ENCODE data around the gene POFUT1. TPM values are rescaled to one million over a fixed set of nuclear protein-coding genes. Genes with fewer than 3 reads are reported as not detected.
"Not testable (repeated sequence)": the region's sequence is repeated elsewhere in the genome, so short reads cannot be mapped to it uniquely, and the experiment has no call there.

The POFUT1 gene
- total RNA-seq, 1 donor from 2014 or later, result 60.6 TPM

- H3K9me3 Mint-ChIP-seq (ENCODE audit: unreplicated experiment), result peaks cover 2% of the 10 kb centered on the region
- H3K9ac ChIP-seq (ENCODE audit: low read length), result no peak overlapping the region
- H3K9me3 ChIP-seq (ENCODE audit: insufficient read depth, low read depth, low read length), result no peaks in the 10 kb centered on the region
- no peak overlapping the region for H3K27ac ChIP-seq (ENCODE audit: low read depth, low read length)
- H4K20me1 ChIP-seq (ENCODE audit: insufficient read depth, low read length), result no peaks in the 10 kb centered on the region
- no peak overlapping the region for H3K4me3 Mint-ChIP-seq (ENCODE audit: unreplicated experiment)
- H3K36me3 ChIP-seq (ENCODE audit: insufficient read depth, low read length), result no peaks in the 10 kb centered on the region
- H3K27ac Mint-ChIP-seq (ENCODE audit: unreplicated experiment), result no peak overlapping the region
- H3K4me1 Mint-ChIP-seq (ENCODE audit: low read depth, unreplicated experiment), result peaks cover 4% of the 10 kb centered on the region
- H3K36me3 Mint-ChIP-seq (ENCODE audit: low read depth, unreplicated experiment), result peaks cover 4% of the 10 kb centered on the region
- H3K79me2 ChIP-seq (ENCODE audit: insufficient read depth, low read length), result no peaks in the 10 kb centered on the region
- H3K4me3 ChIP-seq (ENCODE audit: insufficient read depth, low read depth, low read length), result no peak overlapping the region
- H3K27me3 Mint-ChIP-seq (ENCODE audit: low read depth, unreplicated experiment), result peaks cover 4% of the 10 kb centered on the region
- no peaks in the 10 kb centered on the region for H3K27me3 ChIP-seq (ENCODE audit: insufficient read depth, low read length)
- peaks cover 5% of the 10 kb centered on the region for H3K4me1 ChIP-seq (ENCODE audit: insufficient read depth, low read length)
- H3K4me2 ChIP-seq (ENCODE audit: low read length), result no peak overlapping the region
- FAIRE-seq, result no peak
- DNase-seq (ENCODE audit: low read depth), result no peak
- no peak for TF ChIP-seq EZH2 (IDR thresholded peaks at IDR 0.05; ENCODE audit: insufficient read depth, low read length)
- TF ChIP-seq CTCF (IDR thresholded peaks at IDR 0.05; ENCODE audit: insufficient read depth, low read depth, low read length), result no peak
- H2AFZ ChIP-seq (ENCODE audit: low read depth, low read length), result no peak overlapping the region
Observed at GRCh38 chr20:32251470-32251869, 43.8 kb downstream of the POFUT1 start.

- H3K36me3 Mint-ChIP-seq (ENCODE audit: low read depth, unreplicated experiment), result peaks cover 4% of the 10 kb centered on the region
- no peak overlapping the region for H3K4me3 Mint-ChIP-seq (ENCODE audit: unreplicated experiment)
- H3K27ac Mint-ChIP-seq (ENCODE audit: unreplicated experiment), result no peak overlapping the region
- H3K4me3 ChIP-seq (ENCODE audit: insufficient read depth, low read depth, low read length), result no peak overlapping the region
- no peaks in the 10 kb centered on the region for H3K9me3 ChIP-seq (ENCODE audit: insufficient read depth, low read depth, low read length)
- TF ChIP-seq CTCF (IDR thresholded peaks at IDR 0.05; ENCODE audit: insufficient read depth, low read depth, low read length) (no peak), EZH2 (IDR thresholded peaks at IDR 0.05; ENCODE audit: insufficient read depth, low read length) (no peak)
- H3K36me3 ChIP-seq (ENCODE audit: insufficient read depth, low read length), result no peaks in the 10 kb centered on the region
- H4K20me1 ChIP-seq (ENCODE audit: insufficient read depth, low read length), result no peaks in the 10 kb centered on the region
- no peaks in the 10 kb centered on the region for H3K79me2 ChIP-seq (ENCODE audit: insufficient read depth, low read length)
- peaks cover 5% of the 10 kb centered on the region for H3K4me1 ChIP-seq (ENCODE audit: insufficient read depth, low read length)
- H3K27ac ChIP-seq (ENCODE audit: low read depth, low read length), result no peak overlapping the region
- DNase-seq (ENCODE audit: low read depth) (no peak), FAIRE-seq (no peak)
- no peak overlapping the region for H3K4me2 ChIP-seq (ENCODE audit: low read length)
- peaks cover 2% of the 10 kb centered on the region for H3K9me3 Mint-ChIP-seq (ENCODE audit: unreplicated experiment)
- no peak overlapping the region for H3K9ac ChIP-seq (ENCODE audit: low read length)
- H3K27me3 ChIP-seq (ENCODE audit: insufficient read depth, low read length), result no peaks in the 10 kb centered on the region
- H3K27me3 Mint-ChIP-seq (ENCODE audit: low read depth, unreplicated experiment), result peaks cover 4% of the 10 kb centered on the region
- peaks cover 4% of the 10 kb centered on the region for H3K4me1 Mint-ChIP-seq (ENCODE audit: low read depth, unreplicated experiment)
- no peak overlapping the region for H2AFZ ChIP-seq (ENCODE audit: low read depth, low read length)
Observed at GRCh38 chr20:32252189-32252588, 44.5 kb downstream of the POFUT1 start.

GRCh38 chr20:32260973-32261372 lies 53.3 kb downstream of the POFUT1 start:
- not testable (repeated sequence) for H3K9me3 ChIP-seq (ENCODE audit: insufficient read depth, low read depth, low read length); H3K4me2 ChIP-seq (ENCODE audit: low read length); H2AFZ ChIP-seq (ENCODE audit: low read depth, low read length); H3K36me3 Mint-ChIP-seq (ENCODE audit: low read depth, unreplicated experiment); H4K20me1 ChIP-seq (ENCODE audit: insufficient read depth, low read length); H3K36me3 ChIP-seq (ENCODE audit: insufficient read depth, low read length); H3K4me1 Mint-ChIP-seq (ENCODE audit: low read depth, unreplicated experiment); FAIRE-seq; H3K4me3 Mint-ChIP-seq (ENCODE audit: unreplicated experiment); H3K4me1 ChIP-seq (ENCODE audit: insufficient read depth, low read length); H3K4me3 ChIP-seq (ENCODE audit: insufficient read depth, low read depth, low read length); H3K79me2 ChIP-seq (ENCODE audit: insufficient read depth, low read length); H3K27me3 Mint-ChIP-seq (ENCODE audit: low read depth, unreplicated experiment); H3K9me3 Mint-ChIP-seq (ENCODE audit: unreplicated experiment); H3K27ac ChIP-seq (ENCODE audit: low read depth, low read length); H3K9ac ChIP-seq (ENCODE audit: low read length); DNase-seq (ENCODE audit: low read depth); H3K27ac Mint-ChIP-seq (ENCODE audit: unreplicated experiment); H3K27me3 ChIP-seq (ENCODE audit: insufficient read depth, low read length)

All from astrocyte (in vitro differentiated cells and primary cell).